ENCODE data around the gene HMG20B.

DNA sequence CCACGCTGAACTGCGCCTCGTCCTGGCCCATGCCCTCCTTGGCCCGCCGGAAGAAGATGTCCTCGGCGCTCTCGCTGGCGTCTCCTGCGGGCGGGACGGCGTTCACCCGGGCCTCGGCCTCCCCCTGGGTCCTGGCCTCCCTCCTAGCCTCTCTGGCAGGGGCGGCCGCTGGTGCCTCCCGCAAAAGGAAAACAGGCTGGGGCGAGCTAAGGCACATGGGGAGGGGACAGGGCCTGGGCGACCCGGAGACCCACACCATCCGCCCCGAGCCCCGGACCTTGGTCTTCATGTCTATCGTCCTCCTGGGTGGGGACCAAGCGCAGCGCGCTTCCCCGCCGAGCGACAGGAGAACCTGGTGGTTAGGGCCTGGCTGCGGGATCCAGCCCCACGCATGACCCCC, 39.6 kb downstream of the HMG20B start:
- TF ChIP-seq, protein P1, sequence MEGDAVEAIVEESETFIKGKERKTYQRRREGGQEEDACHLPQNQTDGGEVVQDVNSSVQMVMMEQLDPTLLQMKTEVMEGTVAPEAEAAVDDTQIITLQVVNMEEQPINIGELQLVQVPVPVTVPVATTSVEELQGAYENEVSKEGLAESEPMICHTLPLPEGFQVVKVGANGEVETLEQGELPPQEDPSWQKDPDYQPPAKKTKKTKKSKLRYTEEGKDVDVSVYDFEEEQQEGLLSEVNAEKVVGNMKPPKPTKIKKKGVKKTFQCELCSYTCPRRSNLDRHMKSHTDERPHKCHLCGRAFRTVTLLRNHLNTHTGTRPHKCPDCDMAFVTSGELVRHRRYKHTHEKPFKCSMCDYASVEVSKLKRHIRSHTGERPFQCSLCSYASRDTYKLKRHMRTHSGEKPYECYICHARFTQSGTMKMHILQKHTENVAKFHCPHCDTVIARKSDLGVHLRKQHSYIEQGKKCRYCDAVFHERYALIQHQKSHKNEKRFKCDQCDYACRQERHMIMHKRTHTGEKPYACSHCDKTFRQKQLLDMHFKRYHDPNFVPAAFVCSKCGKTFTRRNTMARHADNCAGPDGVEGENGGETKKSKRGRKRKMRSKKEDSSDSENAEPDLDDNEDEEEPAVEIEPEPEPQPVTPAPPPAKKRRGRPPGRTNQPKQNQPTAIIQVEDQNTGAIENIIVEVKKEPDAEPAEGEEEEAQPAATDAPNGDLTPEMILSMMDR (optimal IDR thresholded peaks at IDR 0.05 in 1 of 3, IDR thresholded peaks at IDR 0.05 in 1 of 3, conservative IDR thresholded peaks at IDR 0.05 in 1 of 3; ENCODE audit: extremely low read depth in 1 of 3, insufficient read depth in 2 of 3, low read length in 3 of 3) = no peak
- no peak for TF ChIP-seq EZH2 (IDR thresholded peaks at IDR 0.05; ENCODE audit: low read length)

All from keratinocyte (primary cell).